ENCODE results near the gene LYPD8. TPM values are rescaled to one million over a fixed set of nuclear protein-coding genes. Genes with fewer than 3 reads are reported as not detected.

The LYPD8 gene
- total and polyA plus RNA-seq, 2 experiments from 2014 or later = not detected

GRCh38 chr1:248703674-248704073, 51.9 kb downstream of the LYPD8 start:
- H2AFZ ChIP-seq = no peak overlapping the region
- H4K20me1 ChIP-seq (replicated peaks; ENCODE audit: insufficient read depth) = no peaks in the 10 kb centered on the region
- H3K36me3 ChIP-seq (ENCODE audit: insufficient read depth) = peaks cover 7% of the 10 kb centered on the region
- no peak overlapping the region for H3K4me2 ChIP-seq
- H3K79me2 ChIP-seq (replicated peaks; ENCODE audit: insufficient read depth) = no peaks in the 10 kb centered on the region
- Mint-ChIP-seq H3K27me3 (ENCODE audit: insufficient read depth, low read depth, poor library complexity) (peaks cover 2% of the 10 kb centered on the region), H3K4me3 (no peak overlapping the region), H3K27ac (no peak overlapping the region), H3K9me3 (peaks cover 20% of the 10 kb centered on the region), H3K4me1 (no peaks in the 10 kb centered on the region), H3K36me3 (ENCODE audit: low read depth) (peaks cover 24% of the 10 kb centered on the region)
- no peak overlapping the region for H3K27ac ChIP-seq (ENCODE audit: low read depth)
- no peaks in the 10 kb centered on the region for H3K9me2 ChIP-seq (ENCODE audit: insufficient read depth)
- no peaks in the 10 kb centered on the region for H3K4me1 ChIP-seq (ENCODE audit: insufficient read depth)
- no peaks in the 10 kb centered on the region for H3F3A ChIP-seq (replicated peaks; ENCODE audit: low read depth)
- no peak for ATAC-seq
- no peak overlapping the region for H3K4me3 ChIP-seq
- DNase-seq (ENCODE audit: low spot score) = no peak
- no peaks in the 10 kb centered on the region for H3K27me3 ChIP-seq (ENCODE audit: insufficient read depth)
- TF ChIP-seq, protein P1, sequence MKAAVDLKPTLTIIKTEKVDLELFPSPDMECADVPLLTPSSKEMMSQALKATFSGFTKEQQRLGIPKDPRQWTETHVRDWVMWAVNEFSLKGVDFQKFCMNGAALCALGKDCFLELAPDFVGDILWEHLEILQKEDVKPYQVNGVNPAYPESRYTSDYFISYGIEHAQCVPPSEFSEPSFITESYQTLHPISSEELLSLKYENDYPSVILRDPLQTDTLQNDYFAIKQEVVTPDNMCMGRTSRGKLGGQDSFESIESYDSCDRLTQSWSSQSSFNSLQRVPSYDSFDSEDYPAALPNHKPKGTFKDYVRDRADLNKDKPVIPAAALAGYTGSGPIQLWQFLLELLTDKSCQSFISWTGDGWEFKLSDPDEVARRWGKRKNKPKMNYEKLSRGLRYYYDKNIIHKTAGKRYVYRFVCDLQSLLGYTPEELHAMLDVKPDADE (IDR thresholded peaks at IDR 0.05) = no peak
- TF ChIP-seq JUNB (IDR thresholded peaks at IDR 0.05; ENCODE audit: unreplicated experiment) = no peak
- no peak for TF ChIP-seq ZNF331 (CRISPR knock-in tag; IDR thresholded peaks at IDR 0.05; ENCODE audit: low read depth)
- no peak for TF ChIP-seq CTCF (conservative IDR thresholded peaks at IDR 0.05; ENCODE audit: low read depth in 2 of 2)
- no peak for TF ChIP-seq EZH2 (IDR thresholded peaks at IDR 0.05; ENCODE audit: low read depth, unreplicated experiment)
- TF ChIP-seq POLR2AphosphoS5 (IDR thresholded peaks at IDR 0.05; ENCODE audit: low read depth) = no peak
- TF ChIP-seq REST (IDR thresholded peaks at IDR 0.05; ENCODE audit: unreplicated experiment) = no peak
- no peak for TF ChIP-seq CREB1 (CRISPR knock-in tag; IDR thresholded peaks at IDR 0.05; ENCODE audit: low read depth)
- no peak for TF ChIP-seq STAT1 (IDR thresholded peaks at IDR 0.05; ENCODE audit: unreplicated experiment)
- no peak for TF ChIP-seq ZNF114 (CRISPR knock-in tag; IDR thresholded peaks at IDR 0.05)
- no peak for TF ChIP-seq NANOG (IDR thresholded peaks at IDR 0.05; ENCODE audit: borderline replicate concordance)
- TF ChIP-seq, protein P2, sequence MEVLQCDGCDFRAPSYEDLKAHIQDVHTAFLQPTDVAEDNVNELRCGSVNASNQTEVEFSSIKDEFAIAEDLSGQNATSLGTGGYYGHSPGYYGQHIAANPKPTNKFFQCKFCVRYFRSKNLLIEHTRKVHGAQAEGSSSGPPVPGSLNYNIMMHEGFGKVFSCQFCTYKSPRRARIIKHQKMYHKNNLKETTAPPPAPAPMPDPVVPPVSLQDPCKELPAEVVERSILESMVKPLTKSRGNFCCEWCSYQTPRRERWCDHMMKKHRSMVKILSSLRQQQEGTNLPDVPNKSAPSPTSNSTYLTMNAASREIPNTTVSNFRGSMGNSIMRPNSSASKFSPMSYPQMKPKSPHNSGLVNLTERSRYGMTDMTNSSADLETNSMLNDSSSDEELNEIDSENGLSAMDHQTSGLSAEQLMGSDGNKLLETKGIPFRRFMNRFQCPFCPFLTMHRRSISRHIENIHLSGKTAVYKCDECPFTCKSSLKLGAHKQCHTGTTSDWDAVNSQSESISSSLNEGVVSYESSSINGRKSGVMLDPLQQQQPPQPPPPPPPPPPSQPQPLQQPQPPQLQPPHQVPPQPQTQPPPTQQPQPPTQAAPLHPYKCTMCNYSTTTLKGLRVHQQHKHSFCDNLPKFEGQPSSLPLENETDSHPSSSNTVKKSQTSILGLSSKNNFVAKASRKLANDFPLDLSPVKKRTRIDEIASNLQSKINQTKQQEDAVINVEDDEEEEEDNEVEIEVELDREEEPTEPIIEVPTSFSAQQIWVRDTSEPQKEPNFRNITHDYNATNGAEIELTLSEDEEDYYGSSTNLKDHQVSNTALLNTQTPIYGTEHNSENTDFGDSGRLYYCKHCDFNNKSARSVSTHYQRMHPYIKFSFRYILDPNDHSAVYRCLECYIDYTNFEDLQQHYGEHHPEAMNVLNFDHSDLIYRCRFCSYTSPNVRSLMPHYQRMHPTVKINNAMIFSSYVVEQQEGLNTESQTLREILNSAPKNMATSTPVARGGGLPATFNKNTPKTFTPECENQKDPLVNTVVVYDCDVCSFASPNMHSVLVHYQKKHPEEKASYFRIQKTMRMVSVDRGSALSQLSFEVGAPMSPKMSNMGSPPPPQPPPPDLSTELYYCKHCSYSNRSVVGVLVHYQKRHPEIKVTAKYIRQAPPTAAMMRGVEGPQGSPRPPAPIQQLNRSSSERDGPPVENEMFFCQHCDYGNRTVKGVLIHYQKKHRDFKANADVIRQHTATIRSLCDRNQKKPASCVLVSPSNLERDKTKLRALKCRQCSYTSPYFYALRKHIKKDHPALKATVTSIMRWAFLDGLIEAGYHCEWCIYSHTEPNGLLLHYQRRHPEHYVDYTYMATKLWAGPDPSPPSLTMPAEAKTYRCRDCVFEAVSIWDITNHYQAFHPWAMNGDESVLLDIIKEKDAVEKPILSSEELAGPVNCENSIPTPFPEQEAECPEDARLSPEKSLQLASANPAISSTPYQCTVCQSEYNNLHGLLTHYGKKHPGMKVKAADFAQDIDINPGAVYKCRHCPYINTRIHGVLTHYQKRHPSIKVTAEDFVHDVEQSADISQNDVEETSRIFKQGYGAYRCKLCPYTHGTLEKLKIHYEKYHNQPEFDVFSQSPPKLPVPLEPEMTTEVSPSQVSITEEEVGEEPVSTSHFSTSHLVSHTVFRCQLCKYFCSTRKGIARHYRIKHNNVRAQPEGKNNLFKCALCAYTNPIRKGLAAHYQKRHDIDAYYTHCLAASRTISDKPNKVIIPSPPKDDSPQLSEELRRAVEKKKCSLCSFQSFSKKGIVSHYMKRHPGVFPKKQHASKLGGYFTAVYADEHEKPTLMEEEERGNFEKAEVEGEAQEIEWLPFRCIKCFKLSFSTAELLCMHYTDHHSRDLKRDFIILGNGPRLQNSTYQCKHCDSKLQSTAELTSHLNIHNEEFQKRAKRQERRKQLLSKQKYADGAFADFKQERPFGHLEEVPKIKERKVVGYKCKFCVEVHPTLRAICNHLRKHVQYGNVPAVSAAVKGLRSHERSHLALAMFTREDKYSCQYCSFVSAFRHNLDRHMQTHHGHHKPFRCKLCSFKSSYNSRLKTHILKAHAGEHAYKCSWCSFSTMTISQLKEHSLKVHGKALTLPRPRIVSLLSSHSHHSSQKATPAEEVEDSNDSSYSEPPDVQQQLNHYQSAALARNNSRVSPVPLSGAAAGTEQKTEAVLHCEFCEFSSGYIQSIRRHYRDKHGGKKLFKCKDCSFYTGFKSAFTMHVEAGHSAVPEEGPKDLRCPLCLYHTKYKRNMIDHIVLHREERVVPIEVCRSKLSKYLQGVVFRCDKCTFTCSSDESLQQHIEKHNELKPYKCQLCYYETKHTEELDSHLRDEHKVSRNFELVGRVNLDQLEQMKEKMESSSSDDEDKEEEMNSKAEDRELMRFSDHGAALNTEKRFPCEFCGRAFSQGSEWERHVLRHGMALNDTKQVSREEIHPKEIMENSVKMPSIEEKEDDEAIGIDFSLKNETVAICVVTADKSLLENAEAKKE (CRISPR knock-in tag; IDR thresholded peaks at IDR 0.05) = no peak
- TF ChIP-seq EZH2phosphoT487 (IDR thresholded peaks at IDR 0.05; ENCODE audit: unreplicated experiment) = no peak
